HG03135 (cell line): ENCODE measurements around the gene ENOX2.

Source experiments
- ATAC-seq: cut with Tn5 transposase; IDR thresholded peaks from one replicate; pipeline ENCODE4 v1.9.1; 2021; ENCODE audit warnings: mild to moderate bottlenecking, moderate library complexity; ENCODE audit not compliant: unreplicated experiment

ENOX2 gene

GRCh38 chrX:130704053-130705038 is 198.7 kb downstream of the ENOX2 start:
- no peak for ATAC-seq

- no peak for ATAC-seq
These were observed 199.9 kb downstream of the ENOX2 start for GRCh38 chrX:130702867-130703707.

- ATAC-seq = no peak
These were observed 202.4 kb downstream of the ENOX2 start for GRCh38 chrX:130700629-130701028.

- no peak for ATAC-seq
These were observed 203.4 kb downstream of the ENOX2 start for GRCh38 chrX:130699618-130700017.

- ATAC-seq = no peak
These were observed 206.5 kb downstream of the ENOX2 start for GRCh38 chrX:130696542-130696941.

GRCh38 chrX:130695931-130696330 is 207.1 kb downstream of the ENOX2 start:
- ATAC-seq = no peak

- no peak for ATAC-seq
These were observed 208.0 kb downstream of the ENOX2 start for GRCh38 chrX:130694983-130695382.

- no peak for ATAC-seq
These were observed 211.4 kb downstream of the ENOX2 start for GRCh38 chrX:130691576-130691975.

GRCh38 chrX:130688360-130688759 is 214.6 kb downstream of the ENOX2 start:
- no peak for ATAC-seq

GRCh38 chrX:130682990-130683389 is 220.0 kb downstream of the ENOX2 start:
- ATAC-seq = no peak

GRCh38 chrX:130680164-130681035 is 222.6 kb downstream of the ENOX2 start:
- ATAC-seq = no peak

GRCh38 chrX:130676861-130677260 is 226.1 kb downstream of the ENOX2 start:
- ATAC-seq = no peak

GRCh38 chrX:130672214-130672613 is 230.8 kb downstream of the ENOX2 start:
- ATAC-seq = no peak

- ATAC-seq = no peak
These were observed 233.8 kb downstream of the ENOX2 start for GRCh38 chrX:130669233-130669632.

GRCh38 chrX:130665263-130665662 is 237.7 kb downstream of the ENOX2 start:
- ATAC-seq = no peak

- no peak for ATAC-seq
These were observed 244.7 kb downstream of the ENOX2 start for GRCh38 chrX:130658310-130658709.

GRCh38 chrX:130654409-130654950 is 248.5 kb downstream of the ENOX2 start:
- no peak for ATAC-seq

- ATAC-seq = no peak
These were observed 250.0 kb downstream of the ENOX2 start for GRCh38 chrX:130652824-130653578.

- ATAC-seq = no peak
These were observed 253.3 kb downstream of the ENOX2 start for GRCh38 chrX:130649738-130650137.

- no peak for ATAC-seq
These were observed 255.5 kb downstream of the ENOX2 start for GRCh38 chrX:130647468-130647867.
